ENCODE results near the gene SPOCK1. TPM values are rescaled to one million over a fixed set of nuclear protein-coding genes. Genes with fewer than 3 reads are reported as not detected.
A peak's percentile ranks its signal among the peaks of the same experiment; 100 is the strongest.

The SPOCK1 gene
- total RNA-seq, 1 experiment from 2014 or later: 10.9 TPM

GRCh38 chr5:137194300-137194699, 304.8 kb downstream of the SPOCK1 start:
- no peaks in the 10 kb centered on the region for H3K79me2 ChIP-seq (ENCODE audit: insufficient read depth, low read length)
- no peaks in the 10 kb centered on the region for H3K9me3 ChIP-seq (ENCODE audit: control insufficient read depth, low read depth, low read length)
- H3K27me3 ChIP-seq (ENCODE audit: insufficient read depth, low read length): no peaks in the 10 kb centered on the region
- H3K23me2 ChIP-seq (ENCODE audit: insufficient read length, low read depth, low read length, poor library complexity, severe bottlenecking): no peaks in the 10 kb centered on the region
- no peak overlapping the region for H2BK15ac ChIP-seq (ENCODE audit: low read depth, low read length)
- no peaks in the 10 kb centered on the region for H3K4me1 ChIP-seq (ENCODE audit: insufficient read depth, low read length)
- no peak overlapping the region for H3K56ac ChIP-seq (ENCODE audit: insufficient read length, low read depth, low read length)
- H3K18ac ChIP-seq (ENCODE audit: insufficient read length, low read depth, low read length): no peak overlapping the region
- no peak for TF ChIP-seq CTCF (conservative IDR thresholded peaks at IDR 0.05)
- Mint-ChIP-seq H3K36me3 (ENCODE audit: insufficient read depth in 1 of 3, low read depth in 3 of 3) (no peaks in the 10 kb centered on the region), H3K9me3 (no peaks in the 10 kb centered on the region), H3K27me3 (ENCODE audit: low read depth) (peaks cover 4% of the 10 kb centered on the region; the same call in 1 of the 2 replicates), H3K4me1 (peaks cover 1 to 7% of the 10 kb centered on the region in 2 experiments), H3K27ac (peak overlapping the region in 1 of 3 experiments; percentile 53; a peak in 1 of 7 replicates), H3K4me3 (no peak overlapping the region; a peak in 1 of 5 replicates)
- H2BK120ac ChIP-seq (ENCODE audit: low read depth, low read length, poor library complexity, severe bottlenecking): no peak overlapping the region
- no peak overlapping the region for H3T11ph ChIP-seq (ENCODE audit: low read length)
- no peak overlapping the region for H2BK5ac ChIP-seq (ENCODE audit: insufficient read length, low read length)
- H4K5ac ChIP-seq (ENCODE audit: insufficient read length, low read depth, low read length): no peak overlapping the region
- H3K9ac ChIP-seq (ENCODE audit: extremely low read depth, insufficient read length, low read length): no peak overlapping the region
- no peak overlapping the region for H3K27ac ChIP-seq (ENCODE audit: insufficient read length, low read depth, low read length)
- H4K8ac ChIP-seq (replicated peaks; ENCODE audit: insufficient read length, low read depth, low read length): no peak overlapping the region
- no peak overlapping the region for H2AFZ ChIP-seq (ENCODE audit: low read length)
- no peak overlapping the region for H3K14ac ChIP-seq (ENCODE audit: insufficient read depth, low read length)
- H2BK20ac ChIP-seq (ENCODE audit: low read depth, low read length, poor library complexity, severe bottlenecking): no peak overlapping the region
- no peak overlapping the region for H3K23ac ChIP-seq (ENCODE audit: insufficient read length, low read depth, low read length)
- no peak overlapping the region for H3K4ac ChIP-seq (ENCODE audit: low read depth, low read length)
- no peak for DNase-seq
- no peak overlapping the region for H3K4me2 ChIP-seq (ENCODE audit: insufficient read depth, insufficient read length, low read length)
- no peaks in the 10 kb centered on the region for H4K20me1 ChIP-seq (ENCODE audit: control insufficient read depth, insufficient read depth, insufficient read length)
- WGBS (ENCODE audit: extremely low coverage, insufficient read length, low lambda C conversion rate): no CpG with 5 or more reads among the region's 8 CpGs
- no peak overlapping the region for H2AK5ac ChIP-seq (ENCODE audit: insufficient read length, low read length)
- no peak overlapping the region for H2BK12ac ChIP-seq (ENCODE audit: insufficient read length, low read depth, low read length)
- H3K79me1 ChIP-seq (ENCODE audit: insufficient read depth, low read depth, low read length, poor library complexity, severe bottlenecking): no peaks in the 10 kb centered on the region
- no peak overlapping the region for H4K91ac ChIP-seq (ENCODE audit: insufficient read length, low read depth, low read length)

All from H9 (cell line).